GM12801 (cell line): ENCODE measurements around the gene PDE4D.

Experiments
- CTCF ChIP-seq: IDR thresholded peaks from one replicate; pipeline ENCODE4 v1.5.1; 2011; ENCODE audit warnings: control low read depth; ENCODE audit not compliant: insufficient read length; ENCODE audit errors: extremely low read depth

The PDE4D gene

GRCh38 chr5:59790776-59791475 lies 102.6 kb downstream of the PDE4D start:
- TF ChIP-seq CTCF, result no peak

GRCh38 chr5:59790376-59790775 lies 103.2 kb downstream of the PDE4D start:
- TF ChIP-seq CTCF, result no peak

GRCh38 chr5:59789894-59790293 lies 103.6 kb downstream of the PDE4D start:
- TF ChIP-seq CTCF, result no peak

- no peak for TF ChIP-seq CTCF
These were observed 104.3 kb downstream of the PDE4D start for GRCh38 chr5:59789197-59789596.

GRCh38 chr5:59786334-59786805 lies 107.2 kb downstream of the PDE4D start:
- TF ChIP-seq CTCF, result no peak

- no peak for TF ChIP-seq CTCF
These were observed 107.7 kb downstream of the PDE4D start for GRCh38 chr5:59785676-59786333.

GRCh38 chr5:59783264-59783663 lies 110.3 kb downstream of the PDE4D start:
- TF ChIP-seq CTCF, result no peak
